Keratinocyte (primary cell): ENCODE results near the gene GPR137B. TPM values are rescaled to one million over a fixed set of nuclear protein-coding genes. Genes with fewer than 3 reads are reported as not detected.

Experiments used
- DNase-seq: peaks from one replicate; pipeline ENCODE4 v3.0.0-alpha.2; 2011; ENCODE audit warnings: low read depth, missing footprints, low spot score
- FAIRE-seq: peaks from 2 replicates; lab custom pipeline; 2011; peaks lifted over from hg19 to GRCh38; lab: Jason Lieb, UNC
- H2AFZ ChIP-seq: 2 replicates; pipeline ENCODE4 v1.6.0; 2012; ENCODE audit warnings: low read length, control low read depth, inconsistent platforms; ENCODE audit not compliant: control insufficient read depth
- H3K27ac ChIP-seq: 2 replicates; pipeline ENCODE4 v1.5.1; 2011; ENCODE audit warnings: low read length; ENCODE audit not compliant: control insufficient read depth, insufficient read depth
- H3K27me3 ChIP-seq: 3 replicates; pipeline ENCODE4 v1.6.0; 2011; ENCODE audit warnings: low read length; ENCODE audit not compliant: control insufficient read depth, insufficient read depth; ENCODE audit errors: extremely low read depth
- H3K36me3 ChIP-seq, 2 experiments: 2 replicates in 1 of 2; 3 replicates in 1 of 2; pipeline ENCODE4 v1.5.1; 2011; ENCODE audit warnings: low read length in 2 of 2, mild to moderate bottlenecking in 1 of 2; ENCODE audit not compliant: control insufficient read depth in 2 of 2, insufficient read depth in 2 of 2; ENCODE audit errors: extremely low read depth in 1 of 2
- H3K4me1 ChIP-seq: 3 replicates; pipeline ENCODE4 v1.5.1; 2011; ENCODE audit warnings: low read length; ENCODE audit not compliant: control insufficient read depth, insufficient read depth; ENCODE audit errors: extremely low read depth
- H3K4me2 ChIP-seq: 3 replicates; pipeline ENCODE4 v1.6.0; 2011; ENCODE audit warnings: low read depth, low read length; ENCODE audit not compliant: control insufficient read depth, insufficient read depth; ENCODE audit errors: extremely low read depth
- H3K4me3 ChIP-seq, 3 experiments: fragments of 200-600 bp in 1 of 3; sonication (generic) in 1 of 3; 2 replicates in 2 of 3; 3 replicates in 1 of 3; pipeline ENCODE4 v1.5.1; 2011 to 2016; ENCODE audit warnings: low read length in 3 of 3, mild to moderate bottlenecking in 3 of 3, control low read depth in 2 of 3, inconsistent platforms in 1 of 3, low read depth in 1 of 3, mixed read lengths in 1 of 3, mixed run types in 1 of 3, moderate library complexity in 1 of 3; ENCODE audit not compliant: control insufficient read depth in 2 of 3, insufficient read depth in 2 of 3; ENCODE audit errors: extremely low read depth in 1 of 3
- H3K79me2 ChIP-seq: 2 replicates; pipeline ENCODE4 v1.6.0; 2012; ENCODE audit warnings: low read length; ENCODE audit not compliant: control insufficient read depth, insufficient read depth
- H3K9ac ChIP-seq: 3 replicates; pipeline ENCODE4 v1.6.0; 2011; ENCODE audit warnings: low read length; ENCODE audit not compliant: control insufficient read depth, insufficient read depth; ENCODE audit errors: extremely low read depth
- H3K9me1 ChIP-seq: 3 replicates; pipeline ENCODE4 v1.6.0; 2011; ENCODE audit warnings: low read length; ENCODE audit not compliant: control insufficient read depth, insufficient read depth; ENCODE audit errors: extremely low read depth
- H3K9me3 ChIP-seq: 2 replicates; pipeline ENCODE4 v1.5.1; 2012; ENCODE audit warnings: low read depth, low read length; ENCODE audit not compliant: control insufficient read depth
- H4K20me1 ChIP-seq: 3 replicates; pipeline ENCODE4 v1.6.0; 2011; ENCODE audit warnings: low read length; ENCODE audit not compliant: control insufficient read depth, insufficient read depth; ENCODE audit errors: extremely low read depth
- EZH2 ChIP-seq: IDR thresholded peaks from one replicate; pipeline ENCODE4 v1.6.1; 2012; ENCODE audit warnings: inconsistent platforms, mild to moderate bottlenecking, low read length, moderate library complexity
- dilution Hi-C: fragments of 300-500 bp; cut with MboI; formaldehyde crosslinking; loops from one replicate; pipeline ENCODE4 v1.7.0; 2020; ENCODE audit warnings: low sequenced_read_pairs; ENCODE audit not compliant: extremely low pct_ligation_motif_present
- polyA plus RNA-seq, 5 experiments: library from polyadenylated mRNA; depleted of rRNA in 3 of 5; stranded (reverse) in 3 of 5; stranded (forward) in 1 of 5; unstranded in 1 of 5; fragments of >200 nt; gene quantifications; 1 replicate in 1 of 5; 2 replicates in 3 of 5; 3 replicates in 1 of 5; pipeline versions ENCODE4 v1.2.1 to v1.2.3, GENCODE V29; 2011 to 2012; ENCODE audit warnings: missing spikeins in 2 of 5, low read depth in 1 of 5, low replicate concordance in 1 of 5
- TF ChIP-seq, protein P1 (sequence below), 3 experiments: IDR thresholded peaks in 1 of 3; conservative IDR thresholded peaks in 1 of 3; optimal IDR thresholded peaks in 1 of 3; 2 replicates in 2 of 3; 3 replicates in 1 of 3; pipeline versions ENCODE3 to v1.5.1; 2011; ENCODE audit warnings: low read length in 3 of 3, mild to moderate bottlenecking in 3 of 3, moderate library complexity in 2 of 3, control low read depth in 1 of 3, inconsistent platforms in 1 of 3; ENCODE audit not compliant: insufficient read depth in 2 of 3; ENCODE audit errors: extremely low read depth in 1 of 3

GPR137B gene
- polyA plus RNA-seq, 1 donor (not counting 4 experiments of a cell fraction or from before 2014, with no cell fraction given) = 7.1 TPM

DNA sequence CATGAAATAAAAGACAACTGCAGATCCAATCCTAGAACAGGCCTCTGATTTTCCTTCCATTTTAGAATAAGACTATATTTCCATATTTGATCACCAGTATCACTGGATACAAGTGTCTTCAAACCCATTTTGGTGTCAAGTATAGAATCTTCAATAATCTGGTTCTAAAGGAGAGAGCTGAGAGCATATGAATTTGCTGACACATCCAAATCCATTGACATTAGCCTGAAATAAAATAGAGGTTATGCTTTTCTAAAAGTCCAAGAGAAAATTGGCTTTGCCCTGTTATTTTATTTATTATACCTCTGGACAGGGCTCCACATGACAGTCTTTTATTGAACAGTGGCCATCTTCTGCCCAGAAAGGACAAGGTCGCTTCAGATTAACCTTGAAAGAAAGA, 110.8 kb downstream of the GPR137B start:
- TF ChIP-seq, protein P1, sequence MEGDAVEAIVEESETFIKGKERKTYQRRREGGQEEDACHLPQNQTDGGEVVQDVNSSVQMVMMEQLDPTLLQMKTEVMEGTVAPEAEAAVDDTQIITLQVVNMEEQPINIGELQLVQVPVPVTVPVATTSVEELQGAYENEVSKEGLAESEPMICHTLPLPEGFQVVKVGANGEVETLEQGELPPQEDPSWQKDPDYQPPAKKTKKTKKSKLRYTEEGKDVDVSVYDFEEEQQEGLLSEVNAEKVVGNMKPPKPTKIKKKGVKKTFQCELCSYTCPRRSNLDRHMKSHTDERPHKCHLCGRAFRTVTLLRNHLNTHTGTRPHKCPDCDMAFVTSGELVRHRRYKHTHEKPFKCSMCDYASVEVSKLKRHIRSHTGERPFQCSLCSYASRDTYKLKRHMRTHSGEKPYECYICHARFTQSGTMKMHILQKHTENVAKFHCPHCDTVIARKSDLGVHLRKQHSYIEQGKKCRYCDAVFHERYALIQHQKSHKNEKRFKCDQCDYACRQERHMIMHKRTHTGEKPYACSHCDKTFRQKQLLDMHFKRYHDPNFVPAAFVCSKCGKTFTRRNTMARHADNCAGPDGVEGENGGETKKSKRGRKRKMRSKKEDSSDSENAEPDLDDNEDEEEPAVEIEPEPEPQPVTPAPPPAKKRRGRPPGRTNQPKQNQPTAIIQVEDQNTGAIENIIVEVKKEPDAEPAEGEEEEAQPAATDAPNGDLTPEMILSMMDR (optimal IDR thresholded peaks at IDR 0.05 in 1 of 3, IDR thresholded peaks at IDR 0.05 in 1 of 3, conservative IDR thresholded peaks at IDR 0.05 in 1 of 3; ENCODE audit: extremely low read depth in 1 of 3, insufficient read depth in 2 of 3, low read length in 3 of 3) = no peak
- no peak for TF ChIP-seq EZH2

DNA sequence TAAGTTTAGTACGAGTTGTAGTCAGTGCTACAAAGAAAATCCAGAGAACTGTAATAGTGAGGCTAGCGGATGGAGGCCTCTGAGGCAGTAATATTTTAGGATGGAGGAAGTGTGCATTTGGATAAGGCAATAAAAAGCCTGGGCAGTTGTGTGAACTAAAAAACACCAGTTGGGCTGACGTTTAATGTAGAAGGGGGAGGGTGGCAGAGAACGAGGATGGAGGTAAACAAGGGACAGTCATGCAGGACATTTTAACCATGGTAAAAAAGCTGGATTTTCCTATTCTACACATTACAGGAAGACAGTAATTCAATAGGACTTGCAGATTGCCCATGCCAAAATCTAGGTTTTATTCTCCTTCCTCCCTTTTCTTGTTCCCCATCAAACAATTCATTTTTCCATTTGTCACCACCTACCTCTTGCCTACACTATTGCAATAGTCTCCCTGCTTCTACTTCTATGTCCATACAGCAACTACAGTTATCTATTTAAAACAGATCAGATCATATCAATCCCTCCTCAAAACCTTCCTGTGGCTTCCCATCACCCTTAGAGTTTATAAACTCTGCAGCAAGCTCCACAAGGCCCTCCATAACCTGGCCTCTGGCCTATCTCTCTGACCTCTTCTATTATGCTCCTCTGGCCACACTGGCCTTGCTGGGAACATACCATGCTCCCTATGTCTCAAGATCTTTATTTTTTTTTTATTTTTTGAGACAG, 111.7 kb downstream of the GPR137B start:
- Histone ChIP-seq H3K4me1 (no peaks in the 10 kb centered on the region), H3K79me2 (no peaks in the 10 kb centered on the region), H3K9ac (no peak overlapping the region), H4K20me1 (no peaks in the 10 kb centered on the region), H3K36me3 (no peaks in the 10 kb centered on the region), H3K9me1 (no peaks in the 10 kb centered on the region), H2AFZ (no peak overlapping the region), H3K4me2 (no peak overlapping the region), H3K4me3 (no peak overlapping the region), H3K27me3 (no peaks in the 10 kb centered on the region), H3K27ac (no peak overlapping the region), H3K9me3 (no peaks in the 10 kb centered on the region)
- no peak for TF ChIP-seq EZH2
- TF ChIP-seq, protein P1 (optimal IDR thresholded peaks at IDR 0.05 in 1 of 3, IDR thresholded peaks at IDR 0.05 in 1 of 3, conservative IDR thresholded peaks at IDR 0.05 in 1 of 3; ENCODE audit: extremely low read depth in 1 of 3, insufficient read depth in 2 of 3, low read length in 3 of 3) = no peak
- DNase-seq = no peak
- dilution Hi-C loops = no loop called here
- no peak for FAIRE-seq

More for the DNA sequence above, 110.8 kb downstream of the GPR137B start:
- Histone ChIP-seq H3K79me2 (no peaks in the 10 kb centered on the region), H2AFZ (no peak overlapping the region), H3K27me3 (no peaks in the 10 kb centered on the region), H3K9ac (no peak overlapping the region), H3K36me3 (no peaks in the 10 kb centered on the region), H3K4me3 (no peak overlapping the region), H4K20me1 (no peaks in the 10 kb centered on the region), H3K9me1 (no peaks in the 10 kb centered on the region), H3K27ac (no peak overlapping the region), H3K4me1 (no peaks in the 10 kb centered on the region), H3K4me2 (no peak overlapping the region), H3K9me3 (no peaks in the 10 kb centered on the region)
- dilution Hi-C loops = no loop called here
- DNase-seq (no peak), FAIRE-seq (no peak)
